ENCODE data around the gene ACSBG1.

DNA sequence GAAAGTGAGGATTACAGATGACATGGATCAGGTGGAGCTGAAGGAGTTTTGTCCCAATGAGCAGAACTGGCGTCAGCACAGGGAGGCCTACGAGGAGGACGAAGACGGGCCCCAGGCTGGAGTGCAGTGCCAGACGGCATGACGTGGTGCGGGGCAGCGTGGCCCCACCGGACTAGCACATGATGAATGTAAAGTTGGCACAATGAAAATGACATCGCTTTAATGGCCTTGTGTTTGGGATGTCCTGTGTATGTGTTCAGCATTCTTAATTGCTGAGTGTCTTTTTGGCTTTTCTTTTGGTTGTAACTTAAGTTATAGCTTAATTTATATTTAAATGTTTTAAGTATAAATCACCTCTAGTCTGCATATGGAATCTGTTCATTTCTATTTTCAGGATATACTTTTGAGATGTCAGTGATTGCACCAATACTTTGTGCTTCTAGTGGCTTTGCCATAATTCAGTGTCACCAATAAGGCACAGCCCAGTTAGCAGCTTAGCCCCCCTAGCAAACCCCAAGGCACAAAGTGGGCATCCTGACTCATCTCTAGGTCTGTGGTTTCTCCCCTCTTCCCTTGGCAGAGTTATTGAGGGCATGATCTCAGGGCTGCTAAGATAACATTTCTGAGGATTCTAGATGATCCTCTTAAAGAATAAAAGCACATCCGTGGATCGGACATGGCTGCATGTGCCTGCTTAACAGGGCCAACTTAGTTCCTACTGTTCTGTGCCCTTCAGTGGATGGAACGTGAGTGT is 46.1 kb upstream of the ACSBG1 start:
- TF ChIP-seq POLR2A (IDR thresholded peaks at IDR 0.05) (no peak), EP300 (IDR thresholded peaks at IDR 0.05) (no peak)
- TF ChIP-seq, protein P1, sequence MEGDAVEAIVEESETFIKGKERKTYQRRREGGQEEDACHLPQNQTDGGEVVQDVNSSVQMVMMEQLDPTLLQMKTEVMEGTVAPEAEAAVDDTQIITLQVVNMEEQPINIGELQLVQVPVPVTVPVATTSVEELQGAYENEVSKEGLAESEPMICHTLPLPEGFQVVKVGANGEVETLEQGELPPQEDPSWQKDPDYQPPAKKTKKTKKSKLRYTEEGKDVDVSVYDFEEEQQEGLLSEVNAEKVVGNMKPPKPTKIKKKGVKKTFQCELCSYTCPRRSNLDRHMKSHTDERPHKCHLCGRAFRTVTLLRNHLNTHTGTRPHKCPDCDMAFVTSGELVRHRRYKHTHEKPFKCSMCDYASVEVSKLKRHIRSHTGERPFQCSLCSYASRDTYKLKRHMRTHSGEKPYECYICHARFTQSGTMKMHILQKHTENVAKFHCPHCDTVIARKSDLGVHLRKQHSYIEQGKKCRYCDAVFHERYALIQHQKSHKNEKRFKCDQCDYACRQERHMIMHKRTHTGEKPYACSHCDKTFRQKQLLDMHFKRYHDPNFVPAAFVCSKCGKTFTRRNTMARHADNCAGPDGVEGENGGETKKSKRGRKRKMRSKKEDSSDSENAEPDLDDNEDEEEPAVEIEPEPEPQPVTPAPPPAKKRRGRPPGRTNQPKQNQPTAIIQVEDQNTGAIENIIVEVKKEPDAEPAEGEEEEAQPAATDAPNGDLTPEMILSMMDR (IDR thresholded peaks at IDR 0.05) = no peak

Data from gastroesophageal sphincter (tissue), 3 donors.